GM12892 (cell line): Measurements from ENCODE around the gene PTMA.
A peak's percentile ranks its signal among the peaks of the same experiment; 100 is the strongest.

Experiments
- POLR2A ChIP-seq: IDR thresholded peaks from 2 replicates; pipeline ENCODE4 v1.6.1; 2011; ENCODE audit warnings: low read depth, low read length, control low read depth
- TAF1 ChIP-seq: IDR thresholded peaks from 2 replicates; pipeline ENCODE4 v1.6.1; 2011; ENCODE audit warnings: low read depth, mild to moderate bottlenecking, control low read depth, low read length, borderline replicate concordance

GRCh38 chr2:231713730-231714638 lies 5.7 kb downstream of the PTMA start:
- TF ChIP-seq TAF1 (no peak), POLR2A (peak; percentile 89)
